HG02759 (cell line): ENCODE results near the gene RNASE1.
"Not testable (repeated sequence)": the region's sequence is repeated elsewhere in the genome, so short reads cannot be mapped to it uniquely, and the experiment has no call there.

Experiments
- ATAC-seq: cut with Tn5 transposase; IDR thresholded peaks from one replicate; pipeline ENCODE4 v1.9.1; 2021; ENCODE audit warnings: mild to moderate bottlenecking, moderate library complexity; ENCODE audit not compliant: unreplicated experiment

The RNASE1 gene

GRCh38 chr14:20802341-20803084 lies at the start of gene RNASE1:
Gene RNASE1 (minus strand): TSS chr14:20802844. CDS start chr14:20802068, 776 bp downstream.
- ATAC-seq, result no peak

GRCh38 chr14:20848955-20849570 lies 46.4 kb upstream of the RNASE1 start:
- ATAC-seq, result no peak

- ATAC-seq, result no peak
Measured at GRCh38 chr14:20848316-20848954, 45.8 kb upstream of the RNASE1 start.

GRCh38 chr14:20846560-20846959 lies 43.9 kb upstream of the RNASE1 start:
- no peak for ATAC-seq

GRCh38 chr14:20841096-20841495 lies 38.5 kb upstream of the RNASE1 start:
- no peak for ATAC-seq

- no peak for ATAC-seq
Measured at GRCh38 chr14:20837831-20838230, 35.2 kb upstream of the RNASE1 start.

GRCh38 chr14:20836668-20837338 lies 34.2 kb upstream of the RNASE1 start:
- no peak for ATAC-seq

- ATAC-seq, result no peak
Measured at GRCh38 chr14:20834899-20835298, 32.3 kb upstream of the RNASE1 start.

- ATAC-seq, result no peak
Measured at GRCh38 chr14:20830831-20831230, 28.2 kb upstream of the RNASE1 start.

- not testable (repeated sequence) for ATAC-seq
Measured at GRCh38 chr14:20828024-20828694, 25.5 kb upstream of the RNASE1 start.

- no peak for ATAC-seq
Measured at GRCh38 chr14:20827326-20827725, 24.7 kb upstream of the RNASE1 start.

- ATAC-seq, result not testable (repeated sequence)
Measured at GRCh38 chr14:20826666-20827065, 24.0 kb upstream of the RNASE1 start.

- ATAC-seq, result no peak
Measured at GRCh38 chr14:20823859-20824258, 21.2 kb upstream of the RNASE1 start.

- not testable (repeated sequence) for ATAC-seq
Measured at GRCh38 chr14:20821521-20822108, 19.0 kb upstream of the RNASE1 start.

GRCh38 chr14:20820063-20820904 lies 17.6 kb upstream of the RNASE1 start:
- ATAC-seq, result no peak

GRCh38 chr14:20818861-20819260 lies 16.2 kb upstream of the RNASE1 start:
- no peak for ATAC-seq

GRCh38 chr14:20815946-20816345 lies 13.3 kb upstream of the RNASE1 start:
- not testable (repeated sequence) for ATAC-seq

GRCh38 chr14:20811986-20812975 lies 9.6 kb upstream of the RNASE1 start:
- no peak for ATAC-seq
